Osteoblast (primary cell): Measurements from ENCODE around the gene COLEC12. TPM values are rescaled to one million over a fixed set of nuclear protein-coding genes. Genes with fewer than 3 reads are reported as not detected.

ENCODE experiments used
- DNase-seq: peaks from one replicate; pipeline ENCODE4 v3.0.0; 2011; ENCODE audit warnings: low spot score, mixed read lengths; ENCODE audit not compliant: insufficient read length; ENCODE audit errors: missing footprints
- H2AFZ ChIP-seq: 2 replicates; pipeline ENCODE4 v1.6.0; 2011; ENCODE audit warnings: mild to moderate bottlenecking, low read length
- H3K27ac ChIP-seq: 2 replicates; pipeline ENCODE4 v1.5.1; 2011; ENCODE audit warnings: mild to moderate bottlenecking, low read depth, low read length, moderate library complexity
- H3K27me3 ChIP-seq: 2 replicates; pipeline ENCODE4 v1.6.0; 2012; ENCODE audit warnings: mild to moderate bottlenecking, control low read depth, inconsistent platforms, low read length, moderate library complexity; ENCODE audit not compliant: insufficient read depth
- H3K36me3 ChIP-seq: 2 replicates; pipeline ENCODE4 v1.5.1; 2011; ENCODE audit warnings: mild to moderate bottlenecking, low read length, control low read depth, moderate library complexity; ENCODE audit not compliant: insufficient read depth
- H3K4me1 ChIP-seq: 2 replicates; pipeline ENCODE4 v1.5.1; 2011; ENCODE audit warnings: mild to moderate bottlenecking, low read length, control low read depth, moderate library complexity; ENCODE audit not compliant: insufficient read depth
- H3K4me2 ChIP-seq: 2 replicates; pipeline ENCODE4 v1.6.0; 2011; ENCODE audit warnings: mild to moderate bottlenecking, low read length; ENCODE audit not compliant: insufficient read depth
- H3K4me3 ChIP-seq: fragments of 200-600 bp; sonication (generic); 3 replicates; pipeline ENCODE4 v1.5.1; 2012; ENCODE audit warnings: mild to moderate bottlenecking, low read length, inconsistent platforms; ENCODE audit not compliant: insufficient read depth
- H3K79me2 ChIP-seq: 2 replicates; pipeline ENCODE4 v1.6.0; 2012; ENCODE audit warnings: mild to moderate bottlenecking, low read length, control low read depth, inconsistent platforms; ENCODE audit not compliant: insufficient read depth
- H3K9me3 ChIP-seq: 2 replicates; pipeline ENCODE4 v1.5.1; 2011; ENCODE audit warnings: low read depth, low read length, control low read depth
- H4K20me1 ChIP-seq: 2 replicates; pipeline ENCODE4 v1.6.0; 2012; ENCODE audit warnings: mild to moderate bottlenecking, low read length, control low read depth; ENCODE audit not compliant: insufficient read depth
- total RNA-seq: library from RNA; depleted of rRNA; stranded (reverse); fragments of >200 nt; gene quantifications from 2 replicates; pipeline ENCODE4 v1.2.3, GENCODE V29; 2012
- TF ChIP-seq, protein P1 (sequence below): IDR thresholded peaks from 2 replicates; pipeline ENCODE4 v1.5.1; 2011; ENCODE audit warnings: mild to moderate bottlenecking, low read depth, low read length, moderate library complexity; ENCODE audit errors: extremely low read depth

COLEC12 gene
- total RNA-seq, 1 donor = 38.0 TPM

DNA sequence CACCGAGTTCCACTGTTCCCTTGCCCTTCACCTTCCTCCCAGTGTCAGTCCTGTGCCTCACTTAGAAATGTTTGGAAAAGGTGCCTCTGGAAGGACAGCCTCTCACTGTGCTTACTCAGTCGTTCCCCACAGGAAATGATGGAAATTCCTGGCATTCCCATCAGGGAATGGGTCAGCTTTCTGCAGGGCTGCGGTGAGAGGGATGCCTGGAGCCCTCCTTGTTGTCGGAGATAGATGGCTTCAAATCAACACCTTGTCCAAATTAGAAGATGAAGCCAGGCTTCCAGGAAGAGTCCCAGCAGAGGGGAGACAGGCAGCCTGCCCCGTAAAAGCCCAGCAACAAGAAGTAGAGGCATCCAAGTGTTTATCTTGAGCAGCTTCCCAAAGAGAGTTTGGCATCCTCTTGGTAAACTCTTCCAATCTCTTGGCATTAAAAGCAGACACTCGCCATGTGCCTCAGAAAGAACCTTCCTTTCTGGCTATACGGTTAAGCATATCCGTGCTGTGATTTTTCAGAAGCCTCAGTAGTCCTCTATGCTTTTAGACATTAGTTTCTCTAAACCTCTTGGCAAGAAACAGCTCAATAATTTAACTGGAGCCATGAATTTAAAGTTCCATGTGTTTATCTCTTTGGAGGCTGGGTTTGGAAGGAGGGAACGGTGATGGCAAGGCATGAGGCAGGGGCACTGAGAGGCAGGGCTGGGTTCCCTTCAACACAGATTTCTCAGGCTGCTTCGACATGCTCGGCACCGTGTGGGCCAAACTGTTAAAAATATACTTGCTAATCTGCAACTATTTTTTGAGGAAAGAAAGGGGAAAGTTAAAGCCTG lies 25.1 kb downstream of the COLEC12 start:
- Histone ChIP-seq H3K27ac (peak overlapping the region; percentile 69), H4K20me1 (no peaks in the 10 kb centered on the region), H3K4me2 (peak overlapping the region; percentile 44), H3K9me3 (no peaks in the 10 kb centered on the region), H3K79me2 (no peaks in the 10 kb centered on the region), H3K4me3 (no peak overlapping the region), H3K27me3 (no peaks in the 10 kb centered on the region), H2AFZ (no peak overlapping the region), H3K36me3 (no peaks in the 10 kb centered on the region), H3K4me1 (peaks cover 68% of the 10 kb centered on the region)
- DNase-seq = peak; percentile 82
- TF ChIP-seq, protein P1, sequence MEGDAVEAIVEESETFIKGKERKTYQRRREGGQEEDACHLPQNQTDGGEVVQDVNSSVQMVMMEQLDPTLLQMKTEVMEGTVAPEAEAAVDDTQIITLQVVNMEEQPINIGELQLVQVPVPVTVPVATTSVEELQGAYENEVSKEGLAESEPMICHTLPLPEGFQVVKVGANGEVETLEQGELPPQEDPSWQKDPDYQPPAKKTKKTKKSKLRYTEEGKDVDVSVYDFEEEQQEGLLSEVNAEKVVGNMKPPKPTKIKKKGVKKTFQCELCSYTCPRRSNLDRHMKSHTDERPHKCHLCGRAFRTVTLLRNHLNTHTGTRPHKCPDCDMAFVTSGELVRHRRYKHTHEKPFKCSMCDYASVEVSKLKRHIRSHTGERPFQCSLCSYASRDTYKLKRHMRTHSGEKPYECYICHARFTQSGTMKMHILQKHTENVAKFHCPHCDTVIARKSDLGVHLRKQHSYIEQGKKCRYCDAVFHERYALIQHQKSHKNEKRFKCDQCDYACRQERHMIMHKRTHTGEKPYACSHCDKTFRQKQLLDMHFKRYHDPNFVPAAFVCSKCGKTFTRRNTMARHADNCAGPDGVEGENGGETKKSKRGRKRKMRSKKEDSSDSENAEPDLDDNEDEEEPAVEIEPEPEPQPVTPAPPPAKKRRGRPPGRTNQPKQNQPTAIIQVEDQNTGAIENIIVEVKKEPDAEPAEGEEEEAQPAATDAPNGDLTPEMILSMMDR = no peak

DNA sequence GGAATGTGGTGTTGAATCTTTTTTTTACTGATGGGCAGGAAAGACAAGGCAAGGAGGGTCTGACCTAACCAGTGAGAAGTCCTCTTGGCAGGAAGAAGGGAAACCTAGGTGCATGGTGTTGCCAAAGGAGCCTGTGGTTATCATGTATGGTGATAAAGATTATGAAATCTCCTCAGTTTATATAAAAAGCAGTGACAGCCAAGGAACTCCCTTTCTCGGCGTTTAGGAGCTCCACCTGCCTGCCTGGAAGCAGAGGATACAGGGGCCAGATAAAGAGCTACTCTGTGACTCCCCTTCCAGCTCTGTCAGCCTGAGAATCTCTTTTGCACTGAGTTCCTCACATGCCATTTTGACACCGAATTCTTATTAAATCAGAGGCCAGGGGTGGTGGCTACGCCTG lies 26.1 kb downstream of the COLEC12 start:
- TF ChIP-seq, protein P1 = no peak
- no peaks in the 10 kb centered on the region for H3K36me3 ChIP-seq
- no peaks in the 10 kb centered on the region for H4K20me1 ChIP-seq
- H3K27me3 ChIP-seq = no peaks in the 10 kb centered on the region
- no peak overlapping the region for H3K4me3 ChIP-seq
- H3K79me2 ChIP-seq = no peaks in the 10 kb centered on the region
- H3K9me3 ChIP-seq = no peaks in the 10 kb centered on the region
- H3K27ac ChIP-seq = peak overlapping the region; percentile 27
- no peak overlapping the region for H2AFZ ChIP-seq
- H3K4me2 ChIP-seq = no peak overlapping the region
- peaks cover 60% of the 10 kb centered on the region for H3K4me1 ChIP-seq
- DNase-seq = no peak

DNA sequence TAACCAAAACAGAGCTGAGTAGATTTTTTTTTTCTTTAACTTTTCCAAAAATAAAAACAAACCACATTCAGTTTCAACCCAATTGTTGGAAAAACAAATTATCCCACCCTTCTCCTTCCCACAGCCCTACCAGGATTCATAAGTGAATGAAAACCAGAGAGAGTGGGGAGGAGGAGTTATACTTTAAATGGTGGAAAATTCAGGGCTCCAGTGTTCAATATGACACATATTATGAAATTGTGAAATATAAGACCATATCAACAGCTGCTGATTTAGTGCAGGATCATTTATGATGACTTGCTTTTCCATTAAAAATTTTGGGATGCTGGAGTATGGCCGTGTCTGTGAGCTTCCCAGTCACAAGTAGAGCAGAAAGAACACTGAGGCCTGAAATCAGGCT lies 26.7 kb downstream of the COLEC12 start:
- Histone ChIP-seq H2AFZ (no peak overlapping the region), H3K4me3 (no peak overlapping the region), H3K4me1 (peaks cover 54% of the 10 kb centered on the region), H4K20me1 (no peaks in the 10 kb centered on the region), H3K27ac (peak overlapping the region; percentile 27), H3K4me2 (no peak overlapping the region), H3K36me3 (no peaks in the 10 kb centered on the region), H3K27me3 (no peaks in the 10 kb centered on the region), H3K79me2 (no peaks in the 10 kb centered on the region), H3K9me3 (no peaks in the 10 kb centered on the region)
- DNase-seq = no peak
- TF ChIP-seq, protein P1 = no peak

- H3K4me1 ChIP-seq = peaks cover 45% of the 10 kb centered on the region
- H3K9me3 ChIP-seq = no peaks in the 10 kb centered on the region
- no peaks in the 10 kb centered on the region for H3K27me3 ChIP-seq
- H3K4me2 ChIP-seq = no peak overlapping the region
- H4K20me1 ChIP-seq = no peaks in the 10 kb centered on the region
- no peaks in the 10 kb centered on the region for H3K36me3 ChIP-seq
- DNase-seq = no peak
- H3K4me3 ChIP-seq = no peak overlapping the region
- no peaks in the 10 kb centered on the region for H3K79me2 ChIP-seq
- no peak overlapping the region for H2AFZ ChIP-seq
- H3K27ac ChIP-seq = peak overlapping the region; percentile 73
- TF ChIP-seq, protein P1 = peak; percentile 17
Measured at GRCh38 chr18:471716-472115, 28.8 kb downstream of the COLEC12 start.
